NCI-H82 treated with DMSO at 0.1 percent for 48 hours (cell line): Measurements from ENCODE around the gene IGF2BP3.

Experiments
- DNase-seq: peaks from one replicate; lab custom pipeline; 2025; ENCODE audit not compliant: unreplicated experiment; lab: John Stamatoyannopoulos, UW

Gene IGF2BP3

GRCh38 chr7:23343806-23344475, 126.3 kb downstream of the IGF2BP3 start:
- no peak for DNase-seq

- DNase-seq = no peak
These were observed 127.2 kb downstream of the IGF2BP3 start for GRCh38 chr7:23343102-23343501.

DNA sequence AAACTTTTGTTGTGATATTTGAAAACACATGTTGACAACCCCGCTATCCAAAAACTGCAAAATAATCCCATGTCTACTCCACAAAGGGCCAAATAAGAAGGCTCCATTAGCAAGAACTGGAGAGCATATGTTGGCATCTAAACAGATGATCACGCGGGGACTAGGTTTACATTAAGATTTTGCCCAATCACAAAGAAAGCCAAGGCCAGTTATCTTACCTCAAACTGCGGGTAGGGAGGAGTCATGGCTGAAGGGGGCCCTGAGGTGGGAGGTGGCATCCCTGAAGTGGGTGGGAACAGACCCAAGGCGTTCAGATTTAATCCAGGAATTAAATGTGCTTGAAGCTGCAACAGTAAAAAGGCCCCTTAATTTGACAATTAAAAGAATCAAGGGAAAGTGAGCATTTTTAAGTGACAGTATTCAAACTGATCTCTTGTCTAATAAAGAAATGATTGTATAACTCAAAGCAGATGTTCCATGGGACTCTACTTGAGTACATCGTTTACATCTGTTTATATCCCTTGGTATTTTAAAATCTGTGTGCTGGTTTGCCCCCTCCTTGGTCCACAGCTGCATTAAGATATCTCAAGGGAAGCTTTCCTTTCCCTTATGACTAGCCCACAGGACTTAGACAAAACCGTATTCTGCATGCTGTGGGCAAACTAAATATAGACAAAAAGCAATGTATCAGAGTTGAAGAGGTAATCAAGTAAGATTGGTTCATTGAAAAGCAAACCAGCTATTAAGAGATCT, 128.3 kb downstream of the IGF2BP3 start:
- no peak for DNase-seq

DNA sequence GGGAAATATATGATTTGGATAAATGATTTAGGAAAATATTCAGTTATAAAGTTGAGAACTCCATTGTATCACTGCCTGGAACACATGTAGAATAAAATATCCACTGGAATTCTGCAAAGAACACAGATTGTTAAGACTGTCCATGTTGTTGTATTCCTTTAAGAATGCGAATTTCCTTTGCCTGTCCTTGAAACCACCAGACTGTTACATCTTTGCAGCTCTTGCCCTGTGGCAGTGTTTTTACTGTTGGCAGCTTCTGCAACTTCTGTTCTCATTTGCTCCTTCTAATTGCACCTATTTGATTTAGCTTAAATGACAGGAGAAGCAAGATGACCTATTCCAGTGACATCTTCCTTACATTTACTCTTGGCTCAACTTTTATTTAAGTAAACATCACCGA, 131.4 kb downstream of the IGF2BP3 start:
- no peak for DNase-seq

DNA sequence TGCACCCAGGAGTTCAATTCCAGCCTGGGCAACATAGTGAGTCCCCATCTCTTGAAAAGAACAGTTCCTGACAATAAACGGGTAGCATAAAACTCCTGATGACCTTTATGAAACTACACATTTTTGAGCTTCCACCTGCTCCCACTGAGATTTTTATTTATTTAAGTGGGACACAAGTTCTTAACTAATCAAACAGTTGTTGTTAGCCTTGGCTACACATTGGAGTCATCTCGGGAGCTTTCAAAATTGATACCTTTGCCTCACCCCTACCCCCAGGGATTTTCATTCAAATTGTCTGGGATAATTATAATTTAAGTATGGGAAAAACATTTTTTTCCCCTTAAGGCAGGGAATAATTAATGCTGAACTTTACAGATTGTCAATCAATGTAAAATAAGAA, 131.9 kb downstream of the IGF2BP3 start:
- no peak for DNase-seq

GRCh38 chr7:23337374-23337773, 132.9 kb downstream of the IGF2BP3 start:
- no peak for DNase-seq

DNA sequence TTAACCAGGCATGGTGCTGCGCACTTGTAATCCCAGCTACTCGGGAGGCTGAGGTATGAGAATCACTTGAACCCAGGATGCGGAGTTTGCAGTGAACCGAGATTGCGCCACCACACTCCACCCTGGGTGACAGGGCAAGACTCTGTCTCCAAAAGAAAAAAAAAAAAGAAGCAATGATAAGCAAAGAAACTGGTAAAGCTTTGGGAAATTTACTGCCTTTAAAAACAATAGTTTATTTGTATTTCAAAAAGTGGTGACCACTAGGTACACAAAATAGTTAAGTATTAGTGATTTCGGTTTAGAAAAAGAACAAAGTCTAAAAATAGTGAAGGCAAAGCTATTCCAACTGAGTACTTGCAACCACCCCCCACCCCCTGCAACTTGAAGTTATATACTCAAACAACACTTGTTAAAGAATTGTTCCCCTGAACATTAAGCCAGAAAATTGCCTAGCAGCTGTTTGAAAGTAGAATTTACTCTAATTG, 133.4 kb downstream of the IGF2BP3 start:
- no peak for DNase-seq

DNA sequence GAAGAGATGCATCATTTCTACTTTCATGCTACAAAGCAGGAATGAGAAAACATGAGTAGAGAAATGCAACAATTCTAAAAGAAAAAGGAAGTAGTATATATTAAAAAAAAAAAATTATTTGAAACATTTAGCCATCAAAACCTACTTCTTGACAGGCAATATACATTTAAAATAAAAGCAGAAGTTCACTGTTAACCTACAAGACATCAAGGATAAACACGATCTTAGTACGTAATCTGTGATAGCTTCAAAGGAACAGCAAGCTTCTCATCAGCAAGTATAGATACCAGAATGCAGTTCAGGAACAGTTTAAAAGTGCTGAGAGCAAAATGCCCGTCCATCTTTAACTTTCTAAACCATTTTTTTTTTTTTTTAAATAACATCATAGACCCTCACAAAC, 134.2 kb downstream of the IGF2BP3 start:
- no peak for DNase-seq

GRCh38 chr7:23335621-23336020, 134.7 kb downstream of the IGF2BP3 start:
- no peak for DNase-seq

DNA sequence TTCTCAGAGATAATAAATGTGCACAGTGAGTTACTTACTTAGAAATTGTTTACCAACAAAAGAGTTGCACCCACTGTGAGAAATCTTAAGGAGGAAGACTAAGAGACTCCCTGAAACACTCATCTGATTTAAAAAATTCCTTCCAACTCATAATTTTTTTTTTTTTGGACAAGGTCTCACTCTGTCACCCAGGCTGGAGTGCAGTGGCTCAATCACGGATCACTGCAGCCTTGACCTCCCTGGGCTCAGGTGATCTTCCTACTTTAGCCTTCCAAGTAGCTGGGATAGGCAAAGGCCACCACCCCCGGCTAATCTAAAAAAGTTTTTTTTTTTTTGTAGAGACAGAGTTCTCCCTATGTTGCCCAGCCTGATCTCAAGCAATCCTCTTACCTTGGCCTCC, 135.2 kb downstream of the IGF2BP3 start:
- no peak for DNase-seq

DNA sequence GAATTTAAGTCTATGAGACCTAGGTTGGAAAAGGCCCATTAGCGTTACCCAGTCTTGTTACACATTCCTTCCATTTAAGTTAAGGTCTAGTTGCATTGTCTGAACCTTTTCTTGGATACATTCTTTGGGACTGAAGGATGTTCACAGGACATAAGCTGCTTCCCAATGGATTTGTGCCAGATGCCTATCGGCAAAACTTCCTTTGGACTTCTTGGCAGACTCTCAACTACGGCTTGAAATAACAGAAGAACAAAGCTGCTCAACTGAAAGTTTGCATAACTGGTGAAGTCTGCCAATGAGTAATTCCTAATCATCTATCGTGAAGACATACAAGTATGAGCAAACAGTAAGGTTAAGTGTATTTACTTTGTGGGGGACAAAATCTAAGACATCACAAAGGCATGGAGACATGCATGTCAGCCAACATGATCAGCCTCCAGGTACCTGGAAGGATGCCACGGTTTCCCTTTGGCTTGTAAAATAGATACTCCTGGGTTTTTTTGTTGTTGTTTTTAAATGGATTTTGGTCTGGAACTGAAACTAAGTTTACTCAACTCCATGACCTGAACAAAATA, 135.7 kb downstream of the IGF2BP3 start:
- DNase-seq = no peak

- no peak for DNase-seq
These were observed 136.5 kb downstream of the IGF2BP3 start for GRCh38 chr7:23333671-23334246.

GRCh38 chr7:23332910-23333612, 137.2 kb downstream of the IGF2BP3 start:
- no peak for DNase-seq

DNA sequence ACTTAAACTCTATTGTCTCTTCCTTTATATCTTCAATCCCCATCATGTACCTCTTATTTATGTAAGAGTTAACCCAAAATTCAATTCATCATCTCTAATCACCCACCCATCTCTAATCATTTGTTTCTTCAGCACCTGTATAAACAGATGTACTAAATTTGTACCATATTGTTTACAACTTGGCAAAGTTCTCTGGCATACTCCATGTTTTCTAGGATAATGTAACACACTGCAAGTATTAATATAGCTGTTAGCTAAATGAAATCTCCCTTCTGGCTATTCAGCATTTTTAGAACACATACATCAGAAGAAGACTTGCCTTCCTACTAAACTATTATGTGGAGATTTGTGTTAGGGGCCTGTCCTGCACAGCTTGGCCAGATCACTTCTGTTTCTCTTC, 138.1 kb downstream of the IGF2BP3 start:
- DNase-seq = no peak

DNA sequence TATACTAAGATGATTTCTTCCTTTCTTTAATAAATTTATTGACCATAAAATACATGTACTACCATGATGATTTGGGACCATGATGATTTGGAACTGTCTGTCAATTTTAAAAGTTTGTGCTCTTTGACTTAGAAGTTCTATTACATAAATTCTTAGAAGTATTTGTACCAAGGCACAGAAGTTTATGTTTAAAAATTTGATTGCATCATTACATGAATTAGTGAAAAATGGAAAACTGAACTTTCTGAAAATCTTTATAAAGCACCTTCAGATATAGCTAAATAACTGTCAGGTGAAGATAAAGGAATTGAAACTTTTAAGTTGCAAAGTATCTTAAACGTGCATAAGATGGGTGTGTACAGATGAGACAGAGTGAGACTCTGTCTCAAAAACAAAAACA, 139.2 kb downstream of the IGF2BP3 start:
- DNase-seq = no peak

DNA sequence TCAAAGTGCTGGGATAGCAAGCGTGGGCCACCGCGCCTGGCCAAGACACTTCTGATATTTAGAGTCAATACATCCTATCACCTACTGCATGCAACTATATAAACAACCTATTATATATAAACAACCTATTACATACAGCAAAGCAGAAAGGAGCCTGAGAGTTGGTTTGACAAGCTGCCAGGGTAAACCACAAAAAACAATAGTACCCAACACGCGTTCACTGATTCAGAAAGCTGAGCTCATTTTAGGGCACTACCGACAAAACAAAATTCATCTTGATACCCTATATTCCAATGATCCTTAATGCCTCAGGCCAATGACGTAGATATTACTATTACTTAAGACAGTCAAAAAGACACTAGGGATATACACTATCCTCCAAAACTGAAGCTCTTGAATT, 154.9 kb downstream of the IGF2BP3 start:
- DNase-seq = no peak

DNA sequence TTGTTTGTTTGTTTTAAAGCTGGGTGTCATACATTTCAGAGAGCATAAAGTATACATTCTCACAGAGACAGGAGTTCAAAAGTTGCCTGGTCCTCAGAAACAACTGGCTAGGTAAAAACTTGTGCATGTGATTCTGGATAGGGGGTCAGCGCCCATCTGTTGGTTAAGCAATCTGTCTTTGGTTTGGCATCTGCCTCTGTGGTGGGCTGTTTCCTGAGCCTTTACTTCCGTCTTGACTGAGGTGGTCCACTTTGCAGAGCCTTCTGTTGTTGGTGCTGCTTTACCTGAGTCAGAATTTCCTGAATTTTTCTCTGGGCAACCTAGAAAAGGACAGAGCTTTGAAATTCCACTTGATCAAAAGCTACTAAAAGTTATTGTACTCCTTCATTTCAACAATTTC, 158.2 kb downstream of the IGF2BP3 start:
- DNase-seq = peak; percentile 65

DNA sequence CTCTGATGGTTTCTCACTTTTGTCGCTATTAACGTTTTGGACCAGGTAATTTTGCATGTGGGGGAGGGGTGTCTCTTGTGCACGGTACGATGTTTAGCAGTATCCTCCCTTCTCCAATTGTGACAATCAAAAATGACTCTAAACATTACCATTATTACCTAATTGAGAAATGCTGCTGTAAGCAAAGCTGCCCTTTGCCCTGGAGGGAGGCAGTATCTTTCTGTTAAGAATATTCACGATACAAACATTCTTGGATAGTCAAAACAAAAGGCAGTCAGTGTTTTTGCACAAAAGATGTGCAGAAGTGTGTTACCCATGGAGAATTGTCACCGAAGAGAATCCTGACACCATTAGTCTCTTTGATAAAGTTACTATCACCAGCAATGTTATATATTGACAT, 161.5 kb downstream of the IGF2BP3 start:
- no peak for DNase-seq

GRCh38 chr7:23306936-23307521, 163.3 kb downstream of the IGF2BP3 start:
- DNase-seq = no peak

DNA sequence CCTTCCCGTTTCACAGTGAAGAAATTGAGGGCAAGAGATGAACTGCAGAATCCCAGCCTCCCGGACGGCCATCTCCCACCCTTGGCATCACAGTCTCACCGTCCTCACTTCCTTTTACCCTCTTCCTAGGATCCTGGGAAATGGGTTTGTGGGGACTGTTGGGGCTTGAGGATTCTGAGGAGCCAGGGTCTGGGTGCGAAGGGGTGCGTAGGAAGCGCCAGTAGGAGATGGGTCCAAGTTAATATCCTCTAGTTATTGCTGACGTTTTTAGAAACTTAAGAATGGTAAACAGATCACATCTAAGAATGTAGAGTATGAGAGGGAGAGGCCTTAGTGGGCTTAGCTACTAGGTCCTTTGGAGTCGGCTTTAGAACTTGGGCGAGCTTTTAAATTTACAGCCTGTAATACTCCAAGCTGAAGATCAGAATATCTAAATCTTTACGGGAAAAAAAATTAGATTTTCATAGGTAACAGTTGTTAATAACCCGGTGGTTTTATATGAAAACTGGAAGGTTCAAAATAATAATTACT, 170.5 kb downstream of the IGF2BP3 start:
- DNase-seq = no peak
